Measurements from ENCODE around the gene BPGM. TPM values are rescaled to one million over a fixed set of nuclear protein-coding genes. Genes with fewer than 3 reads are reported as not detected.
A peak's percentile ranks its signal among the peaks of the same experiment; 100 is the strongest.

The BPGM gene
- total and polyA plus RNA-seq, 9 of the 15 experiments (the other 6 are each of a cell fraction or from before 2014, with no cell fraction given), result 14.1 to 46.1 (median 21.2) TPM

- 0 out of 4 replicates have a peak, but pooled peaks of 1 of the 2 experiments have one; percentile 40 for TF ChIP-seq ZMIZ1 (IDR thresholded peaks at IDR 0.05; ENCODE audit: low read depth in 2 of 2, low read length in 2 of 2)
- TF ChIP-seq, protein P1, sequence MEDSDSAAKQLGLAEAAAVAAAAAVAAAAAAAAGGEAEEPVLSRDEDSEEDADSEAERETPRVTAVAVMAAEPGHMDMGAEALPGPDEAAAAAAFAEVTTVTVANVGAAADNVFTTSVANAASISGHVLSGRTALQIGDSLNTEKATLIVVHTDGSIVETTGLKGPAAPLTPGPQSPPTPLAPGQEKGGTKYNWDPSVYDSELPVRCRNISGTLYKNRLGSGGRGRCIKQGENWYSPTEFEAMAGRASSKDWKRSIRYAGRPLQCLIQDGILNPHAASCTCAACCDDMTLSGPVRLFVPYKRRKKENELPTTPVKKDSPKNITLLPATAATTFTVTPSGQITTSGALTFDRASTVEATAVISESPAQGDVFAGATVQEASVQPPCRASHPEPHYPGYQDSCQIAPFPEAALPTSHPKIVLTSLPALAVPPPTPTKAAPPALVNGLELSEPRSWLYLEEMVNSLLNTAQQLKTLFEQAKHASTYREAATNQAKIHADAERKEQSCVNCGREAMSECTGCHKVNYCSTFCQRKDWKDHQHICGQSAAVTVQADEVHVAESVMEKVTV (CRISPR knock-in tag; IDR thresholded peaks at IDR 0.05), result peak; percentile 87
- 0 out of 2 replicates have a peak, but pooled peaks have one; percentile 15 for TF ChIP-seq ELF4 (CRISPR knock-in tag; IDR thresholded peaks at IDR 0.05)
- peak; percentile 62; the same call in 1 of the 2 replicates for TF ChIP-seq ESRRA (IDR thresholded peaks at IDR 0.05; ENCODE audit: borderline replicate concordance, low read depth)
- TF ChIP-seq, protein P2, sequence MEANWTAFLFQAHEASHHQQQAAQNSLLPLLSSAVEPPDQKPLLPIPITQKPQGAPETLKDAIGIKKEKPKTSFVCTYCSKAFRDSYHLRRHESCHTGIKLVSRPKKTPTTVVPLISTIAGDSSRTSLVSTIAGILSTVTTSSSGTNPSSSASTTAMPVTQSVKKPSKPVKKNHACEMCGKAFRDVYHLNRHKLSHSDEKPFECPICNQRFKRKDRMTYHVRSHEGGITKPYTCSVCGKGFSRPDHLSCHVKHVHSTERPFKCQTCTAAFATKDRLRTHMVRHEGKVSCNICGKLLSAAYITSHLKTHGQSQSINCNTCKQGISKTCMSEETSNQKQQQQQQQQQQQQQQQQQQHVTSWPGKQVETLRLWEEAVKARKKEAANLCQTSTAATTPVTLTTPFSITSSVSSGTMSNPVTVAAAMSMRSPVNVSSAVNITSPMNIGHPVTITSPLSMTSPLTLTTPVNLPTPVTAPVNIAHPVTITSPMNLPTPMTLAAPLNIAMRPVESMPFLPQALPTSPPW (CRISPR knock-in tag; IDR thresholded peaks at IDR 0.05), result no peak
- TF ChIP-seq NR2C2 (CRISPR knock-in tag; IDR thresholded peaks at IDR 0.05), result no peak
- no peak for TF ChIP-seq NR2C2 (tag; IDR thresholded peaks at IDR 0.05)
- TF ChIP-seq, protein P3, sequence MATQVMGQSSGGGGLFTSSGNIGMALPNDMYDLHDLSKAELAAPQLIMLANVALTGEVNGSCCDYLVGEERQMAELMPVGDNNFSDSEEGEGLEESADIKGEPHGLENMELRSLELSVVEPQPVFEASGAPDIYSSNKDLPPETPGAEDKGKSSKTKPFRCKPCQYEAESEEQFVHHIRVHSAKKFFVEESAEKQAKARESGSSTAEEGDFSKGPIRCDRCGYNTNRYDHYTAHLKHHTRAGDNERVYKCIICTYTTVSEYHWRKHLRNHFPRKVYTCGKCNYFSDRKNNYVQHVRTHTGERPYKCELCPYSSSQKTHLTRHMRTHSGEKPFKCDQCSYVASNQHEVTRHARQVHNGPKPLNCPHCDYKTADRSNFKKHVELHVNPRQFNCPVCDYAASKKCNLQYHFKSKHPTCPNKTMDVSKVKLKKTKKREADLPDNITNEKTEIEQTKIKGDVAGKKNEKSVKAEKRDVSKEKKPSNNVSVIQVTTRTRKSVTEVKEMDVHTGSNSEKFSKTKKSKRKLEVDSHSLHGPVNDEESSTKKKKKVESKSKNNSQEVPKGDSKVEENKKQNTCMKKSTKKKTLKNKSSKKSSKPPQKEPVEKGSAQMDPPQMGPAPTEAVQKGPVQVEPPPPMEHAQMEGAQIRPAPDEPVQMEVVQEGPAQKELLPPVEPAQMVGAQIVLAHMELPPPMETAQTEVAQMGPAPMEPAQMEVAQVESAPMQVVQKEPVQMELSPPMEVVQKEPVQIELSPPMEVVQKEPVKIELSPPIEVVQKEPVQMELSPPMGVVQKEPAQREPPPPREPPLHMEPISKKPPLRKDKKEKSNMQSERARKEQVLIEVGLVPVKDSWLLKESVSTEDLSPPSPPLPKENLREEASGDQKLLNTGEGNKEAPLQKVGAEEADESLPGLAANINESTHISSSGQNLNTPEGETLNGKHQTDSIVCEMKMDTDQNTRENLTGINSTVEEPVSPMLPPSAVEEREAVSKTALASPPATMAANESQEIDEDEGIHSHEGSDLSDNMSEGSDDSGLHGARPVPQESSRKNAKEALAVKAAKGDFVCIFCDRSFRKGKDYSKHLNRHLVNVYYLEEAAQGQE (IDR thresholded peaks at IDR 0.05; ENCODE audit: borderline replicate concordance), result peak; percentile 69
- TF ChIP-seq, protein P3 (CRISPR knock-in tag; IDR thresholded peaks at IDR 0.05; ENCODE audit: low read depth), result no peak
- no peak for TF ChIP-seq ZC3H8 (IDR thresholded peaks at IDR 0.05)
Measured at GRCh38 chr7:134605978-134606923, 40.4 kb upstream of the BPGM start (continued).

Data from K562 (cell line).